C4-2B (cell line): ENCODE results near the gene SIL1.
"Not testable (repeated sequence)": the region's sequence is repeated elsewhere in the genome, so short reads cannot be mapped to it uniquely, and the experiment has no call there.

Source experiments
- H3K27ac ChIP-seq: fragments of 450-650 bp; 2 replicates; pipeline ENCODE4 v1.5.1; 2017
- CTCF ChIP-seq: fragments of 450-650 bp; conservative IDR thresholded peaks from 2 replicates; pipeline ENCODE4 v1.5.1; 2017; ENCODE audit warnings: mild to moderate bottlenecking
- ZFX ChIP-seq: fragments of 450-650 bp; IDR thresholded peaks from 2 replicates; pipeline ENCODE4 v1.6.1; 2017

The SIL1 gene

GRCh38 chr5:139167952-139168720, 30.0 kb downstream of the SIL1 start:
- no peak for TF ChIP-seq ZFX
- TF ChIP-seq CTCF: no peak
- no peak overlapping the region; the same call in 1 of the 2 replicates for H3K27ac ChIP-seq

- no peak overlapping the region for H3K27ac ChIP-seq
Measured at GRCh38 chr5:139167533-139167932, 30.6 kb downstream of the SIL1 start.

GRCh38 chr5:139167063-139167462, 31.1 kb downstream of the SIL1 start:
- no peak overlapping the region for H3K27ac ChIP-seq
- TF ChIP-seq CTCF (no peak), ZFX (no peak)

More at GRCh38 chr5:139167533-139167932, 30.6 kb downstream of the SIL1 start:
- no peak for TF ChIP-seq CTCF
- no peak for TF ChIP-seq ZFX

- not testable (repeated sequence) for H3K27ac ChIP-seq
Measured at GRCh38 chr5:139164897-139165296, 33.3 kb downstream of the SIL1 start.

GRCh38 chr5:139164020-139164419, 34.1 kb downstream of the SIL1 start:
- TF ChIP-seq ZFX: no peak
- no peak for TF ChIP-seq CTCF
- no peak overlapping the region for H3K27ac ChIP-seq

GRCh38 chr5:139162448-139162847, 35.7 kb downstream of the SIL1 start:
- TF ChIP-seq CTCF: no peak
- TF ChIP-seq ZFX: no peak
- no peak overlapping the region for H3K27ac ChIP-seq

- TF ChIP-seq ZFX: no peak
- no peak for TF ChIP-seq CTCF
- H3K27ac ChIP-seq: no peak overlapping the region
Measured at GRCh38 chr5:139158791-139159190, 39.4 kb downstream of the SIL1 start.

- H3K27ac ChIP-seq: no peak overlapping the region
- TF ChIP-seq ZFX: no peak
- no peak for TF ChIP-seq CTCF
Measured at GRCh38 chr5:139157556-139157955, 40.6 kb downstream of the SIL1 start.
